Thyroid gland (tissue), 4 donors: ENCODE data around the gene GEMIN5.

Source experiments
- POLR2A ChIP-seq, 2 donors: fragments of 450-650 bp; IDR thresholded peaks; one replicate each; pipeline ENCODE4 v1.6.1; 2017; ENCODE audit warnings: antibody characterized with exemption in 2 of 2, mild to moderate bottlenecking in 2 of 2, moderate library complexity in 1 of 2
- TF ChIP-seq, protein P1 (sequence below), 6 experiments: fragments of 200-600 bp in 3 of 6; fragments of 450-650 bp in 3 of 6; sonication (generic) in 3 of 6; IDR thresholded peaks; one replicate each; pipeline ENCODE4 v1.5.1; 2016 to 2019; ENCODE audit warnings: antibody characterized with exemption in 6 of 6, mild to moderate bottlenecking in 2 of 6, inconsistent platforms in 1 of 6, moderate library complexity in 1 of 6

DNA sequence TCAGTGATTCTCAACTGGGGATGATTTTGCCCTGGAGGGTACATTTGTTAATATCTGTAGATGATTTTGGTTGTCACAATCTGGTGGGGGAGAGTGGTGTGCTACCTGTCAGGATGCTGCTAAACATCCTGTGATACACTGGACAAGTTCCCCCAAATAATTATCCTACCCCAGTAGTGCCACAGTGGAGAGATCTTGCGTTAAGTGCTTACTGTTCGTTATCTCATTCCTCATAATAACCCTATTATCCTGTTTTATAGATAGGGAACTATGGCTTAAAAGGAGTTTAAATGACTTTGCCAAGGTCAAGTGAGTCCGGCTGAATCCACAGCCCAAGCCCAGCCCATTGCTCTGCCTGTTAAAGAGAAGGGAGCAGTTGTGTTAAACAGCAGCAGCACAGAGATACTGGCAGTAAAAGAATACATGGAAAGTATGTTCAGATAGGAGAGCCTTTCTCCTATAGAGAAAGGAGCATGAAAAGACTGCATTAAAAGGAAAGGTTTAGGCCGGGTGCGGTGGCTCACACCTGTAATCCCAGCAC lies 64.2 kb downstream of the GEMIN5 start:
- TF ChIP-seq, protein P1, sequence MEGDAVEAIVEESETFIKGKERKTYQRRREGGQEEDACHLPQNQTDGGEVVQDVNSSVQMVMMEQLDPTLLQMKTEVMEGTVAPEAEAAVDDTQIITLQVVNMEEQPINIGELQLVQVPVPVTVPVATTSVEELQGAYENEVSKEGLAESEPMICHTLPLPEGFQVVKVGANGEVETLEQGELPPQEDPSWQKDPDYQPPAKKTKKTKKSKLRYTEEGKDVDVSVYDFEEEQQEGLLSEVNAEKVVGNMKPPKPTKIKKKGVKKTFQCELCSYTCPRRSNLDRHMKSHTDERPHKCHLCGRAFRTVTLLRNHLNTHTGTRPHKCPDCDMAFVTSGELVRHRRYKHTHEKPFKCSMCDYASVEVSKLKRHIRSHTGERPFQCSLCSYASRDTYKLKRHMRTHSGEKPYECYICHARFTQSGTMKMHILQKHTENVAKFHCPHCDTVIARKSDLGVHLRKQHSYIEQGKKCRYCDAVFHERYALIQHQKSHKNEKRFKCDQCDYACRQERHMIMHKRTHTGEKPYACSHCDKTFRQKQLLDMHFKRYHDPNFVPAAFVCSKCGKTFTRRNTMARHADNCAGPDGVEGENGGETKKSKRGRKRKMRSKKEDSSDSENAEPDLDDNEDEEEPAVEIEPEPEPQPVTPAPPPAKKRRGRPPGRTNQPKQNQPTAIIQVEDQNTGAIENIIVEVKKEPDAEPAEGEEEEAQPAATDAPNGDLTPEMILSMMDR (IDR thresholded peaks at IDR 0.05), result no peak
- TF ChIP-seq POLR2A (IDR thresholded peaks at IDR 0.05), result no peak
